Dermis microvascular lymphatic vessel endothelial cell (primary cell): ENCODE data around the gene STAB1. TPM values are rescaled to one million over a fixed set of nuclear protein-coding genes. Genes with fewer than 3 reads are reported as not detected.

Experiments
- DNase-seq, 2 donors: peaks; one replicate each; pipeline versions ENCODE4 v3.0.0 to v3.0.0-alpha.2; 2010; ENCODE audit warnings: low read depth in 2 of 2
- total RNA-seq: library from RNA; depleted of rRNA; stranded (reverse); fragments of >200 nt; gene quantifications from 2 replicates; pipeline ENCODE4 v1.2.1, GENCODE V29; 2014

The STAB1 gene
- total RNA-seq, 1 donor from 2014 or later = 117 TPM

DNA sequence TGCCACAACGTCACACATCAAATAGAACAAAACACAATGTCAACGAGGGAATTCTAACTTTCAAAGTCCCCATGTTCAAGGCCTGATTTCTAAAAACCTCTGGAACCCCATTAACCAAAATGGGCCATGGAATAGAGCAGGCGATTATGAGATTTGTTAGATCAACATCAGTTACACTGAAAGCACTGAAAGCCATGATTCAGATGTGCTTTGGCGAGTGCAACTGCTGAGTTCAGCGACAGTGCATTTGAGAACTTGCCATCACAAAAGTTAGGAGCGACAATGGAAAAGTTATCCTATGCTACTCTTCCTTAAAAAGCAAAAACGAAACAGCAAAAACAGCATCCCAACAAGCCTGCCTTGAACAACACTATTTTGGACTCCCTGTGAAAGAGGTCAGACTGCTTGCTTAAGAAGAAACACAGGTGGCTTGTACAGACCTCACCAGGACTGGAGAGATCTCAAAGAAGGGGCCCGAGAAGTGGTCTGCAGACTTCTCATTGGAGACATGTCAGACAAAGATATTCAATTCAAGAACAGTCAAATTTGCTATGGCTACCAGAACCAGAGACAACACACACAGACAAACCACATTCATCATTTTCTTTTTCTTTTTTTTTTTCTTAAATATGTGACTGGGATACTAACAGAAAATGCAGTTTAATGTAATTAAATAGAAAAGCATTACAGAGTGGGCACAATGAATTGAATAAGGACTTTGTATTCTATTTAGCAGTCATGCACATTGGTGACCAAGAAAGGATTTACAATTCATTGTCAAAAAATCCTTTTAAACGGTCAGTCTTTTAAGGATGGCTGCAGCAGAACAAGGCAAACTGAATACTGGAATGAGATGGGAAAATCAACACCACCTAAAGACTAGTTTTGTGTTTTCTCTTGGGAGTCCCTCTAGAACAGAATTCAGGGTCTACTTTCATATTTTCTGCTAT is 62.1 kb downstream of the STAB1 start:
- no peak for DNase-seq

GRCh38 chr3:52558436-52558835 is 63.3 kb downstream of the STAB1 start:
- DNase-seq = no peak

GRCh38 chr3:52561028-52561747 is 66.0 kb downstream of the STAB1 start:
- DNase-seq = no peak

- DNase-seq = no peak
Measured at GRCh38 chr3:52563984-52564383, 68.8 kb downstream of the STAB1 start.

DNA sequence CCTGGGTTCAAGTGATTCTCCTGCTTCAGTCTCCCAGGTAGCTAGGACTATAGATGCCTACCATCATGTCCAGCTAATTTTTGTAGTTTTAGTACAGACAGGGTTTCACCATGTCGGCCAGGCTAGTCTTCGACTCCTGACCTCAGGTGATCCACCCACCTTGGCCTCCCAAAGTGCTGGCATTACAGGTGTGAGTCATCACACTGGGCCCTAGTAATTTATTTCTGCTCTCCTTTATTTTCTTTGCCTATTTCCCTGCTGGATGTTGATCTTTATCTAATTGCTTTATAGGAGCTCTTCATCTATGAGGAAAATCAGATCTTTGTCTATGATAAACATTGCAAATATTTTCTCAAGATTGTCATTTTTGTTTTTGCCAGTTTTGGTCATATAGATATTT is 72.9 kb downstream of the STAB1 start:
- no peak for DNase-seq

GRCh38 chr3:52570076-52570475 is 74.9 kb downstream of the STAB1 start:
- no peak for DNase-seq

DNA sequence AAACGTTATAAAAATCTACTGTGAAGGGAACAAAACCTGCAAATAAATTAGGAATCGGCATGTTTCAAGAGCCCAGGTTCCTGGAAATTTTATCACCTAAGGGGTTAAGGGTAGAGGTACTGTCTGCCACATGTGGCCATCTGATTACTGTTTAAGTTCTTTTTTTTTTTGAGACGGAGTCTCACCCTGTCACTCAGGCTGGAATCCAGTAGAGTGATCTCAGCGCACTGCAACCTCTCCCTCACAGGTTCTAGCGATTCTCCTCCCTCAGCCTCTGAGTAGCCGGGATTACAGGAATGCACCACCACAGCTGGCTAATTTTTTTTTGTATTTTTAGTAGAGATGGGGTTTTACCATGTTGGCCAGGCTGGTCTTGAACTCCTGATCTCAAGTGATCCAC is 77.1 kb downstream of the STAB1 start:
- no peak for DNase-seq

Other genes with a start within 250 kb of the STAB1 start
- gene PPM1M, start 249.6 kb upstream of the STAB1 start, total RNA-seq = 11.2 and 13.7 TPM in 2 replicates
- gene WDR82, start 216.7 kb upstream of the STAB1 start, total RNA-seq = 75.5 and 93.7 TPM in 2 replicates
- 22.2 and 27.7 TPM in 2 replicates for gene GLYCTK, start 207.5 kb upstream of the STAB1 start, total RNA-seq
- 1.0 and 2.8 TPM in 2 replicates for gene DNAH1, start 179.0 kb upstream of the STAB1 start, total RNA-seq
- gene BAP1, start 85.3 kb upstream of the STAB1 start, total RNA-seq = 76.9 and 96.7 TPM in 2 replicates
- 3.0 TPM in 2 replicates for gene PHF7, start 84.7 kb upstream of the STAB1 start, total RNA-seq
- gene SEMA3G, start 50.2 kb upstream of the STAB1 start, total RNA-seq = 23.0 and 35.9 TPM in 2 replicates
- 0.13 TPM in 1 of 2 replicates, not detected in the other for gene TNNC1, start 41.3 kb upstream of the STAB1 start, total RNA-seq
- gene NISCH, start 39.7 kb upstream of the STAB1 start, total RNA-seq = 27.7 and 38.3 TPM in 2 replicates
- gene NT5DC2, start 38.5 kb downstream of the STAB1 start, total RNA-seq = 24.4 and 52.5 TPM in 2 replicates
- gene UQCC5, start 41.3 kb downstream of the STAB1 start, total RNA-seq = 4.8 and 5.8 TPM in 2 replicates
- gene PBRM1, start 190.6 kb downstream of the STAB1 start, total RNA-seq = 51.9 and 61.6 TPM in 2 replicates
- 53.1 and 71.6 TPM in 2 replicates for gene GNL3, start 190.7 kb downstream of the STAB1 start, total RNA-seq
- 37.4 and 44.6 TPM in 2 replicates for gene GLT8D1, start 210.5 kb downstream of the STAB1 start, total RNA-seq
- 36.3 and 37.4 TPM in 2 replicates for gene SPCS1, start 210.8 kb downstream of the STAB1 start, total RNA-seq